CD4-positive, alpha-beta T cell (primary cell): Measurements from ENCODE around the gene DNAH17. TPM values are rescaled to one million over a fixed set of nuclear protein-coding genes. Genes with fewer than 3 reads are reported as not detected.

Source experiments
- ATAC-seq: fragments of 200-7000 bp; cut with Tn5 transposase; one replicate; pipeline ENCODE4 v1.10.0; 2022; ENCODE audit warnings: mild to moderate bottlenecking; ENCODE audit not compliant: poor library complexity
- CTCF ChIA-PET: fragments of 350-600 bp; sonication (Branson Sonifier 250); formaldehyde crosslinking; loops from one replicate; lab custom pipeline; 2021; ENCODE audit warnings: antibody characterized with exemption, inconsistent platforms; lab: Charles Lee
- POLR2A ChIA-PET: fragments of 350-600 bp; sonication (Branson Sonifier 250); formaldehyde crosslinking; loops from one replicate; lab custom pipeline; 2021; ENCODE audit warnings: antibody characterized with exemption, inconsistent platforms; lab: Charles Lee
- DNase-seq, 14 experiments: peaks; one replicate each; pipeline ENCODE4 v3.0.0-alpha.2; 2013 to 2020; ENCODE audit warnings: mixed read lengths in 2 of 14
- H3K27ac ChIP-seq, 2 donors: one replicate each; pipeline versions ENCODE4 v1.5.1 to v1.7.0; 2013; ENCODE audit warnings: low read length in 2 of 2, low read depth in 1 of 2, mild to moderate bottlenecking in 1 of 2
- H3K27me3 ChIP-seq, 2 experiments: 1 replicate in 1 of 2; 2 replicates in 1 of 2; pipeline versions ENCODE4 v1.6.1 to v1.7.0; 2013; ENCODE audit warnings: low read length in 2 of 2, control low read depth in 1 of 2, mild to moderate bottlenecking in 1 of 2, moderate library complexity in 1 of 2; ENCODE audit not compliant: insufficient read depth in 2 of 2, control insufficient read depth in 1 of 2
- H3K36me3 ChIP-seq: one replicate; pipeline ENCODE4 v1.6.1; 2013; ENCODE audit warnings: low read length, control low read depth; ENCODE audit not compliant: insufficient read depth
- H3K4me1 ChIP-seq: one replicate; pipeline ENCODE4 v1.6.1; 2013; ENCODE audit warnings: low read length, control low read depth; ENCODE audit not compliant: insufficient read depth
- H3K4me3 ChIP-seq: one replicate; pipeline ENCODE4 v1.5.1; 2013; ENCODE audit warnings: mild to moderate bottlenecking, low read length, moderate library complexity
- H3K9me3 ChIP-seq, 2 experiments: 1 replicate in 1 of 2; 2 replicates in 1 of 2; pipeline versions ENCODE4 v1.6.1 to v1.7.0; 2013; ENCODE audit warnings: low read length in 2 of 2, mild to moderate bottlenecking in 2 of 2, control low read depth in 1 of 2, moderate library complexity in 1 of 2; ENCODE audit not compliant: control insufficient read depth in 1 of 2, insufficient read depth in 1 of 2
- H3K27ac Mint-ChIP-seq: one replicate; pipeline ENCODE4 v1.8.0; 2020; ENCODE audit warnings: mixed read lengths
- H3K27me3 Mint-ChIP-seq: one replicate; pipeline ENCODE4 v1.8.0; 2021; ENCODE audit warnings: mixed read lengths
- H3K36me3 Mint-ChIP-seq: one replicate; pipeline ENCODE4 v1.8.0; 2021; ENCODE audit warnings: low read depth, mixed read lengths
- H3K4me1 Mint-ChIP-seq: one replicate; pipeline ENCODE4 v1.8.0; 2021; ENCODE audit warnings: low read depth, mixed read lengths
- H3K4me3 Mint-ChIP-seq: one replicate; pipeline ENCODE4 v1.8.0; 2020; ENCODE audit warnings: mild to moderate bottlenecking, mixed read lengths
- H3K9me3 Mint-ChIP-seq: one replicate; pipeline ENCODE4 v1.8.0; 2020; ENCODE audit warnings: mixed read lengths
- CTCF ChIP-seq: fragments of 200-600 bp; IDR thresholded peaks from one replicate; pipeline ENCODE4 v1.8.0; 2022; ENCODE audit warnings: antibody characterized with exemption, mild to moderate bottlenecking
- intact Hi-C, 2 experiments: fragments of 100-400 bp; cut with DNase I in 1 of 2; cut with micrococcal nuclease in 1 of 2; formaldehyde crosslinking; loops; one replicate each; pipeline versions ENCODE4 v1.15.1 to v1.9.0; 2023 to 2025; cut with DNase I, micrococcal nuclease
- total RNA-seq, 174 experiments: library from RNA in 2 of 174; stranded (reverse) in 2 of 174; gene quantifications; one replicate each; pipeline ENCODE4 v1.2.3 and lab custom pipeline; 2021 to 2026

DNAH17 gene
- total RNA-seq, 2 experiments from 2014 or later: 0.14 TPM; not detected in 1

- no peaks in the 10 kb centered on the region for H3K9me3 Mint-ChIP-seq
- no peaks in the 10 kb centered on the region for H3K27me3 Mint-ChIP-seq
- no peak overlapping the region for H3K27ac Mint-ChIP-seq
- intact Hi-C loops: no loop called here
- no peaks in the 10 kb centered on the region for H3K36me3 Mint-ChIP-seq
- no peak for ATAC-seq
- no peaks in the 10 kb centered on the region for H3K4me1 Mint-ChIP-seq
- ChIA-PET POLR2A (no interaction called here), CTCF (no interaction called here)
- Histone ChIP-seq H3K4me1 (no peaks in the 10 kb centered on the region), H3K27ac (no peak overlapping the region), H3K9me3 (no peaks in the 10 kb centered on the region), H3K36me3 (no peaks in the 10 kb centered on the region), H3K4me3 (no peak overlapping the region), H3K27me3 (no peaks in the 10 kb centered on the region)
- no peak overlapping the region for H3K4me3 Mint-ChIP-seq
- no peak for DNase-seq
- no peak for TF ChIP-seq CTCF
Observed at GRCh38 chr17:78616946-78617345, 39.8 kb upstream of the DNAH17 start.

DNA sequence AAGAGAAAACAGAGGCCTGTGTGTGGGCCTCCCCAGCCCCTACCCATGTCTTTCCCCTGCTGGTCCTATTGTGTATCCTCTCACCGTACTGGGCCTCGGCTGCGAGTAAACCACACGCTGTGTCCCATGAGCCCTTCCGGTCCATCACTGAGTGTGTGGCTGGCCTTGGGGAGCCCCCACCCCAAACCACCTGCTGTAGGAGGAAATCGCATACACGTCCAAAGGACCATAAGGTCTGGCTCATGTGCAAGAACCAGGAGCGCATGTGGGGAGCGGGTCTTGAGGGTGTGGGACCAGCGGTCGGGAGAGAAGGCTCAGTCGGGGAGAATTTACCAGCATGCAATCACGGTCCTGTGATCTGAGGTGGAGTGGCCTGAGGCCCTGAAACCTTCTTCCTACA, 38.4 kb upstream of the DNAH17 start:
- ChIA-PET CTCF (interaction anchor here (0.6 kb wide), 1 partner anchor 342 kb away, joined by 6 read pairs; no protein-coding TSS in a partner anchor), POLR2A (no interaction called here)
- intact Hi-C loops: no loop called here
- Histone ChIP-seq H3K4me1 (no peaks in the 10 kb centered on the region), H3K27me3 (no peaks in the 10 kb centered on the region), H3K4me3 (no peak overlapping the region), H3K36me3 (no peaks in the 10 kb centered on the region), H3K9me3 (no peaks in the 10 kb centered on the region), H3K27ac (no peak overlapping the region)
- Mint-ChIP-seq H3K4me1 (no peaks in the 10 kb centered on the region), H3K4me3 (no peak overlapping the region), H3K27ac (no peak overlapping the region), H3K36me3 (no peaks in the 10 kb centered on the region), H3K9me3 (no peaks in the 10 kb centered on the region), H3K27me3 (no peaks in the 10 kb centered on the region)
- DNase-seq: no peak
- TF ChIP-seq CTCF: no peak
- ATAC-seq: no peak

GRCh38 chr17:78613416-78613815, 36.2 kb upstream of the DNAH17 start:
- POLR2A ChIA-PET: no interaction called here
- H3K9me3 Mint-ChIP-seq: no peaks in the 10 kb centered on the region
- TF ChIP-seq CTCF: no peak
- no peaks in the 10 kb centered on the region for H3K27me3 Mint-ChIP-seq
- no peaks in the 10 kb centered on the region for H3K36me3 ChIP-seq
- H3K27ac Mint-ChIP-seq: no peak overlapping the region
- no peaks in the 10 kb centered on the region for H3K4me1 Mint-ChIP-seq
- no peaks in the 10 kb centered on the region for H3K9me3 ChIP-seq
- H3K27me3 ChIP-seq: no peaks in the 10 kb centered on the region
- DNase-seq (peak in 2 of 14 experiments; percentile 50 to 57), ATAC-seq (no peak)
- no peak overlapping the region for H3K27ac ChIP-seq
- no peak overlapping the region for H3K4me3 ChIP-seq
- no peak overlapping the region for H3K4me3 Mint-ChIP-seq
- intact Hi-C loops: no loop called here
- H3K36me3 Mint-ChIP-seq: no peaks in the 10 kb centered on the region
- H3K4me1 ChIP-seq: no peaks in the 10 kb centered on the region
- CTCF ChIA-PET: no interaction called here
